ENCODE measurements around the gene SECTM1.

SECTM1 gene

GRCh38 chr17:82314012-82314726 is 19.4 kb downstream of the SECTM1 start:
- DNase-seq = no peak

- DNase-seq = no peak
Measured at GRCh38 chr17:82313195-82314011, 20.2 kb downstream of the SECTM1 start.

GRCh38 chr17:82311971-82312370 is 21.6 kb downstream of the SECTM1 start:
- DNase-seq = no peak

GRCh38 chr17:82310877-82311276 is 22.7 kb downstream of the SECTM1 start:
- DNase-seq = no peak

- no peak for DNase-seq
Measured at GRCh38 chr17:82309656-82310570, 23.7 kb downstream of the SECTM1 start.

- no peak for DNase-seq
Measured at GRCh38 chr17:82305727-82306300, 27.8 kb downstream of the SECTM1 start.

GRCh38 chr17:82304826-82305726 is 28.5 kb downstream of the SECTM1 start:
- DNase-seq = no peak

- no peak for DNase-seq
Measured at GRCh38 chr17:82303944-82304808, 29.4 kb downstream of the SECTM1 start.

- DNase-seq = no peak
Measured at GRCh38 chr17:82302991-82303943, 30.3 kb downstream of the SECTM1 start.

GRCh38 chr17:82302568-82302963 is 31.0 kb downstream of the SECTM1 start:
- DNase-seq = no peak

GRCh38 chr17:82301916-82302567 is 31.5 kb downstream of the SECTM1 start:
- no peak for DNase-seq

- DNase-seq = no peak
Measured at GRCh38 chr17:82301300-82301915, 32.2 kb downstream of the SECTM1 start.

- DNase-seq = peak in 5 of 14 donors; percentile 8 to 53 (median 35)
Measured at GRCh38 chr17:82300707-82301270, 32.8 kb downstream of the SECTM1 start.

- no peak for DNase-seq
Measured at GRCh38 chr17:82300228-82300627, 33.3 kb downstream of the SECTM1 start.

- no peak for DNase-seq
Measured at GRCh38 chr17:82299452-82299851, 34.1 kb downstream of the SECTM1 start.

GRCh38 chr17:82298538-82299421 is 34.8 kb downstream of the SECTM1 start:
- DNase-seq = no peak
